GM19463 (cell line): ENCODE data around the gene TSPAN9.

ENCODE experiments used
- ATAC-seq: cut with Tn5 transposase; IDR thresholded peaks from one replicate; pipeline ENCODE4 v1.9.1; 2021; ENCODE audit warnings: mild to moderate bottlenecking, moderate library complexity; ENCODE audit not compliant: unreplicated experiment

The TSPAN9 gene

DNA sequence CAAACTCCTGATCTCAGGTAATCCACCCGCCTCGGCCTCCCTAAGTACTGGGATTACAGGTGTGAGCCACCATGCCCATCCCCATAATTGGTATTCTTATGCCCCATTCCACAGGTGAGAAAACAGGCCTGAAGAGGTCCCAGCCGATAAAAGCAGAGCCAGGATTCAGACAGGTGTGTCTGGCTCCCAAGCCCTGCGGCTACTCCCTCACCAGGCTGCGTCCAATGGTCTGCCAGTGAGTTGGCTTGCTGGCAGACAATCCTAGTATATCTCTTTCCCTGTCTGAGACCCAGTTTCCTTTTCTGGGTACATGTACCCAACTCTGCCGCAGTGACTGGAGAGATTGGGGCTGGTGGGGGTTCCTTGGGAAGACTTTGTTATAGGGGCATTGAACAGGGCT lies 1.9 kb upstream of the TSPAN9 start:
- no peak for ATAC-seq

DNA sequence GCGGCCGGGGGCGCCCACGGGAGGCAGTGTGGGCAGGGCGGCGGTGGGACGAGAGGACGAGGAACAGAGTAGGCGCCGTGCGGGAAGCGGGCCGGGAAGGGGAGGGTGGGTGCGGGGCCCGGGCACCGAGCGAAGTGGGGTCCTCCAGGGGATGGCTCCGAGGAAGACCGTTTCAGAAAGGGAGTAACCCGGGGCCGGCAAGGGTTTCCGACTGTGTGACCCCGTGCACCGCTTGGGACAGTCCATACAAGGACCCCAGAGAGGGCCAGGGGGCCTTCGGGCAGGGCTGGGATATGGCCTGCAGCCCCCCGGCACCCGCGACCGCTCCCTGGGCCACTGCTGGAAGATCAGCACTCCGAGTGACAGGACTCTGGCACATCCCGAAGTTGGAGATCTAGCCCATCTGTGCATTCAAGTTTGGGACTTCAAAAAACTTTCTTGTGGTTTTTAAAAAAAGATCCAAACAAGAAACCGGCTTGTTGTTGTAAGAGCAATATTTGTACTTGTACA lies 448 bp downstream of the TSPAN9 start:
- ATAC-seq, result no peak

DNA sequence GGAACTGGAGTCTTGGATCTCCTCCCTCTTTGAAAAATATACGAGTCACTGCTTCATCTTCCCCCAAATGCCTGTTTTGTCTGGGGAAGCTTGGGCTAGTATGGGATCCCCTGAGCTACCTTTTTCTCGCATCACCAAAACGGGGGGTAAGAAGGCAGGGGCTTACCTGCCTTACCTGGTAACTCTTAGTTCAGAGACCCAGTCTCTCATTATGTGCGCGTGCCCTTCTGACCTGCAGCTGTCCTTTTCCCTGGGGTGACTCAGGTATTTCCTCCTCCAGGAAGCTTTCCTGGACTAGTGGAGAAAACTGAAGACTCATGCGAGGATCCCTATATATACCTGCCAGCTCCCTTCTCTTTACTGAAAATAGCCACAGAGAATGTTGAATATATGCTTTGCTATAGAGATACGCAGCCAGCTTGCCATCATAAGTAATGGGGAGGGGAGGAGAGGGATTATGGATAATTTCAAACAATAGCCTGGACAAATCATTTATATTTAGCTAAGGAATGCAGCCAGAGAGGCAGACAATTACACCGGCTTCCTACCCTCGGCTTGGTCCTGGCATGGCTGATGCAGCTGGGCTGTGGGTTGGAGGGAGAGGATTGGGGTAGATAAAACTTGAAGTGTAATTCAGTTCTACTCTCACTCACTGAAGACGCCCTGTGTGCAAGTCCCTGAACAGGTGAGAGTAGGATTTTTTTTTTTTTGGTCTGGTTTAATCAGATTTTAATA lies 1.1 kb downstream of the TSPAN9 start:
- ATAC-seq, result no peak

DNA sequence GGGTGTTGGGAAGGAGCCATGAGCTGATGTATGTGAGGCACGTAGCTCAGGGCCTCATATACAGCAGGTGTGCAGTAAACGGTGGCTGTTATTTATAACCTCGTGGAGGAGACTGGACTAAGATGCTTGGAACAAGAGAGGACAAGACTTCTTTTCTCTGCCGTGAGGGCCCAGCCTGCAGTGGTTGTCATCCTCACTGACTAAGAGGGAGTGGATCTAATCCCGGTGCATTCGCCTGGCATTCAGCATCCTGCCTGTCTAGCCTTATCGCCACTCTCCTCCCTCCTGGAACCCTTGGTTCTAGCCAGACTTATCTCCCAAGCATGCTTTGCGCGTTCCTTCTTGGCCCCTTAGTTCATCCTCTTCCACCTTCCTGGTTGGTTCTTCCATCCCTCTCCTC lies 3.9 kb downstream of the TSPAN9 start:
- no peak for ATAC-seq

DNA sequence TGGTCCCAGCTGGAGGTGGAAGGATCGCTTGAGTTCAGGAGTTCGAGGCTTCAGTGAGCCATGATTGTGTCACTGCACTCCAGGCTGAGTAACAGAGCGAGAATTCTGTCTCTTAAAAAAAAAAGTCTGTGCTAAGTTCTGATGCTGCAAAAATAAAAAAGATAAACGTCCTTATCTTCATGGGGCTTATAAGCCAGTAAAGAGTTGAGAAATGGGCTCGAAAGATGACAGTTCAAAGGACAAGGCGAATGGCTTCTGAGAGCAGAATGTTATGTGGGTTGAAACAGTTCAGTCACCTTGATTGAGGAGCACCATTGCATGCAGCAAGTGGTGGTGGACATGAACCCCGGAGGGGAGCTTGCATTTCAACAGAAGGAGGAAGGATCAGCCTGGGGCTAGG lies 4.7 kb downstream of the TSPAN9 start:
- ATAC-seq, result no peak

DNA sequence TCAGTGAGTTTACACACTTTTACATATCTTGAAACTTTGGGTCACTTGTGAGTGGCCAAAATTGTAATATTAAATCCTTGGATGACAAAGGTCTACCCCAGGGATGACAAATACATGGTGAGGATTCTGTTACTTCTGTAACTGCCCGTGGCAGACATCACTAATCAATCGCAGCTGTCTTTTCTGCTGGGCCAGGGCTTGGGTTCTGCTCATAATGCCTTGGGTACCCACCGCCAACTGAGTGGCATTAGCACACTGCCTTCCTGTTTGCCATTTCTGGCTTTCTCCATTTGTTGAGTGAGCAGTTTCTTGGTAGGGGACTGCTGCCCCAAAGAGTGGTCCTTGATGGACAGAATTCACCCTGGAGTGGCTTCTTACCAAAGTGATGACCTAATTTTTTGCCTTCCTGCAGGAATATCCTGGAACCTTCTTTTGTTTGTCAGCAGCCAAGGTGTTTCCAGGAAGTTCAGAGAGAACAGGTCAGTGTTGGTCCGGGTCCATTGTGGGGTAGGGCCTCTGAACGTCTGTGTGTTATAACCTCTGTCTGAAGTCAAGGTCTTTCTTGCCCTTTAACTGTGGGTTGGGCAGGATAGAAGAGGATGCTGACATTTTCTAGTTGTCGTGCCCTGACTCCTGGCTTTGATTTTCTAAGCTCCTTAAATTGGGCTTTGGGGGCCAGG lies 6.2 kb downstream of the TSPAN9 start:
- no peak for ATAC-seq

DNA sequence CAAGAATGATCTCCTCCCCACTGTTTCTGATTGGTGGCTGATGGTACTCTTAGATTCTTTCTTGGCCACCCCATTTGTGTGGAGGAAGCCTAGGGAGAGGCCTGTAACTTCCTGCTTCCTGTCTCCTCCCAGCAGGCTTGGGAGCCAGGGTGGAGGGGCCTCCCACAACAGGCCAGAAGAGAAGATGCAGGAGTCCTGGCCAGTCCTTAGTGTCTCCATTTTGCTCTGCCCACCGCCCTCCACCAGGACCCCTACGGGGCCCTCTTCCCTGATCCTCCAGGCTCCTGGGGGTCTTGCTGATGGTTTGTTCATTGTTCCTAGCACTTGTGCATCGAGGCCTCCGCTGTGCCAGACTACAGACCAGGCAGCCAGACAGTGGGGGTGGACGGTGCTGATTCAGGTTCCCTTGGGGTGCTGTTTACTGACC lies 6.8 kb downstream of the TSPAN9 start:
- no peak for ATAC-seq

DNA sequence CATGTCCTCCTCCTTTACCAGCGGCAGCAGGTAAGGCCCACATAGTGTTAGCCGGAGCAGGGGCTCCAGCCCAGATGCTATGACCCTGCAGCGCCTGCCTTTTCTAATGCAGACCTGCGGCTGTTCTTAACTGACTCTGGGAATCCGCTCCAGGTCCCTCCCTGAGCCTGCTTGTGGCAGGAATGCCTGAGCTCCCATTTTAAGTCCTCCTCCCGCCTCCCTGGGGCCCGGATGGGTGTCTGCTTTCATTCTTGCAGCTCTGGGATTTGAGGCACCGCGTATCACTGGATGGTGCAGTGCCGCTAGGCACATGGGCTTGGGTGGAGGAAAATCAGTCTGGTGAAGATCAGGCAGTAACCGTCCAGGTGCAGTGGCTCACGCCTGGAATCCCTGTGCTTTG lies 7.6 kb downstream of the TSPAN9 start:
- ATAC-seq, result no peak

DNA sequence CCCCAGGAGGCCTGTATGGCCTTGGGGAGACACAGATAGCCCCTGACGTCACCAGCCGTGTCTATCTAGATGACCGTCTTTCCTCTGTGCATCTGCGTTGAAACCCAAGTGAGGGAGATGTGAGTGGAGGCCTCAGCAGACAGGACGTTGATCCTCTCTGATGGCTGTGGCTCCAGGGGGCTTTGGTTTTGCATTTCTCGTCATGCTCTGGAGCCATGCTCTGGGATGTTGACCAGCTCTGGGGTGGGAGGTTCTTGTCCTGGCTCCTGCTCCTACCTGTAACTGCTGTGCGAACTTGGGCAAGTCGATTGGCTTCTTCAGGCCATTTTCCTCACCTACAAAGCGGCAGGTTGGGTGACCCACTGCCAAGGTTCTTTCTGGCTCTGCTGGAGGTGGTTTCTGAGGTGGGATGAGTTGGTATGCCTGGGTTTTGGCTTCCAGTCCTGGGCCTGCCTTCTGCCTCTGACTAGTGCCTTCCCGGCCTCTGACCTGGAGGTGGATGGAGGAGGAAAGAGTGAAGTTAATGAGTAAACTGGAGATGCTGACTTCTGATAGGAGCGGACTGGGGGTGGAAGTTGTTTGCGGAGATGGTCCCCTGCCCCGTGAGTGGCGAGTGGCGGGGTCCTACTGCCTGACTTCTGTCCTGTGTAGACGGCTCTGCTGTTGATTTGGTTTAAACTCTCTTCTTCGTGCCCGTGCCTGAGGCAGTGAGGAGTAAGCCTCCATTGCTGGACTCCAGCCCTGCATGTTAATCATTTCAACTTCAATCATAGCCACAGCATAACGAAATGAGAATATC lies 8.4 kb downstream of the TSPAN9 start:
- no peak for ATAC-seq

DNA sequence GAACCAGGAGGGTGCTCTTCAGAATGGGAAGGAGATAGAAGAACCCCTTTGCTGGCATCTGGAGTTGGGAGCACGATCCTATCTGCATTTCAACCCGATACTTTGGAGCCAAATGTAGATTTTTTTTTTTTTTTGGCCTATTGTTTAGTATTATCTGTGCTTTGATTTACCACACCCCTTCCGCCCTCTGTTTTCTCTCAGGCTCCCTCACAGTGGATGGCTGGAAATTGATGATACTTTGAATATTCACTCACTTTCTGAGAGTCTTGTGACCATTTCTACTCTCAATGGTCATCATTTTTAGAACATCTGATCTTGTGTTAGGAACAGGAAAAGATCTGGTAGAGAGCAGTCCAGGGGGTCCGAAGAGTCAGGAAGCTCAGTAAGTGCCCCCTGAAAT lies 9.0 kb downstream of the TSPAN9 start:
- ATAC-seq, result no peak

DNA sequence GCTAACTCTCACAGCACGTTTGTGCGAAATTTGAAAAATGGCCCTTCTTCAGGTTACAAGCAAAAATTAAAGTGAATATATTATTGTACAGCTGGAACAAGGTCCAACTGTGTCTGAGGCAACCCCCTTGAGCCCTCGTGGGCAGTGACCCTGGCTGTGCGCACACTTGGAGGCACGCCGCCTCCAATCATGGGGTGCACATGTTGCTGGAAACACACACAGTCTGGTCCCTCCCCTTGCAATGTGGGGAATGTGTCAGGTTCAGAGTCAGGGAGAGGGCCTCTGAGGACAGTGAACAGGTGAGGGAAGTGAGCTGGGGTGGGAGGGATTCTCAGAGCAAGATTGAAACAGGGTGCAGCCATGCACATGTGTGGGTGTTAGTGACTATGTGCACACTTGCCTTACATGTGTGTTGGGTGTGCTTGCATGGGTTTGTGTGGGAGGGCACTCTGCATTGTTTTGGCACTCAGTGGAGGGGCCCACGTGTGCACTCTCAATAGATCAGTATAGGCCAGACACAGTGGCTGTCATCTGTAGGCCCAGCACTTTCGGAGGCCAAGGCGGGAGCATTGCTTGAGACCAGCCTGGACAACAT lies 9.6 kb downstream of the TSPAN9 start:
- ATAC-seq, result no peak

DNA sequence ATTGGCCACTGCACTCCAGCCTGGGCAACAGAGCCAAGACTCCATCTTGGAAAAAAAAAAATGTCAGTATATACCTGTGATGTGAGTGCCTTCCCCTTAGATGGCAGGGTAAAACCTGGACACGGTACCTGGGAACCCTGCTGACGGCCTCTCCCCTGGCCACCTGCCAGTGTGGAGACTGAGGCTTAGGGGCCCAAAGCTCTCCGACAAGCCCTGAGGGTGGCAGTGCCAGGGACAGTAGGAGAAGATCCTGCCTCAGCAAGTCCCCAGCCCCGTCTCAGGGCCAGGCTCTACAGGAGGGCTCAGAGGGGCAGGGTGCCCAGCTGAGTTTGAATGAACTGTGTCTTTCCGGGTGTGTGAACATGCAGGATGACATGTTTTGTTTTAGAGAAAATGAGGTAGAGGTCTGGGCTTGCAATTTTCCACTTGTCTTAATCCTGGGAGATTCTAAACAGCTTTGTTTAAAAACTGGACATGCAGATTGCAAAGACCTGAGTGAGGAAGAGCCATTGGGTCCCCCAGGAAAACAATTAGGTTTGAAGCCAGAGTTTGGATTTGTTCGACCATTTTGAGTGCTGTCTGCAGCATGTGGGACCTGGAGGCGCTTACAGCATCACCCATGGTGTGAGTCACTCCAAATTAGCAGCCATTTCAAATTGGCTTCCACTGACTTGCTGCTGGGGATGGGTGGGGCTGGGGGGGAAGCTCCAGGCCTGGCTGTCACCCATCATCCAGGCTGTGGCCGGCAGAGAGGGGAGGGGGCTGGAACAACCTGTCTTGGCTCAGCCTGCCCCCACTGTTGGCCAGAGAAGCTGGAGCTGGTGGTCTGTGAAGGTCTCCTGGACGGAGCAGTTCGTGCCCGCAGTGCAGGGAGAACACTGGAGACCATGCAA lies 10.8 kb downstream of the TSPAN9 start:
- no peak for ATAC-seq

DNA sequence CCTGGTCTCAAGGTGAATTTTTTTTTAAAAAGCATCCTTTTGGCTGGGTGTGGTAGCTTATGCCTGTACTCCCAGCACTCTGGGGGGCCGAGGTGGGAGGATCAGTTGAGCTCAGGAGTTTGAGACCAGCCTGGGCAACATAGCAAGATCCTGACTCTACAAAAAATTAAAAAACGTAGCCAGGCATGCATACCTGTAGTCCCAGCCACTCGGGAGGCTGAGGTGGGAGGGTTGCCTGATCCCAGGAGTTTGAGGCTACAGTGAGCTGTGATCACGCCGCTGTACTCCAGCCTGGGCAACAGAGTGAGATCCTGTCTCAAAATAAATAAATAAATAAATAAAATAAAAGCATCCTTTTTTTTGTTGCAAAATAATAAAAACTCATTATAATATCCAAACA lies 12.4 kb downstream of the TSPAN9 start:
- no peak for ATAC-seq

DNA sequence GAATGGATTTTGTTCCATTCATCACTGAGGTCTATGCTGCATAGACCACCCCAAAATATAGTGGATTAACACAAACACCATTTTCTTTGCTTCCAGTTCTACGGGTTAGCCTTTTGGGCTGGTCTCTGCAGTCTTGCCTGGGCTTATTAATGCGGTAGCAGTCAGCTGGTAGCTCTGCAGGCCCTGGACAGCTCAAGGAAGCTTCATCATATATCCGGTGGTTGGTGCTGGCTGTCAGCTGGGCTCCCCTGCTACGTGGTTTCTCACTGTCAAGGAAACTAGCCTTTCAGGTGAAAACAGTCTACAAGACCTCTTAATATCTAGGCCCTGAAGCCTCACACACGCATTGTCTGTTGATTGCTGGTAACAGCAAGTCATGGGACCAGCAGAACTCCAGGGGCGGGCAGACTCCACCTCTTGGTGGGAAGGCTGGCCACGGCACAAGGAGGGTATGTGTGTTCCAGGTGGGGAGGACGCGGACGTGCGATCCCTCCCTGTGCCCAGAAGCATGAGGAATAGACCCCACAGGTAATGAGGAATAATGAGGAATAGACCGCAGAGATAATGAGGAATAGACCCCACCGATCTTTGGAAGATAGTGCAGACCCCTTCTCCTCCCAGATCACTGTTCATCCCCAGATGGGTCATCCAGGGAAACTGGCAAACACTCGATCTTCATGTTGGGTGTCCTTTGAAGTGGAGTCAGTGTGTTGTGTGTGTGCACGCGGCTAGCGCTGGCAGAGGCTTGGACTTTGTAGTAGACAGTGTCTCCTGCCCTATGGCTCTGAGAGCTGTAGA lies 13.3 kb downstream of the TSPAN9 start:
- ATAC-seq, result no peak

DNA sequence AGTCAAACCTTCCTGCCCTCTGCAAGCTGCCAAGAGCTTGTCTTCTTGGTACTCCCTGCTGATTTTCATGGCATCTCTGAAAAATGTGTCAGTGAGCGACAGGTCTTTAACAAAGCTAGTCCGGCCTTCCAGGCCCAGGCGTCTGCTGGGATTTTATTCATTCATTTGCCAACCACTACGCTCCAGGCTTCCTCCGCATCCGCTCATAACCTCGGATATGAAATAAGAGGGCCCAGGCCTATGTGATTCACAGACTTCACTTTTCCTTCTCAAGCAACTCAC lies 13.8 kb downstream of the TSPAN9 start:
- ATAC-seq, result no peak

DNA sequence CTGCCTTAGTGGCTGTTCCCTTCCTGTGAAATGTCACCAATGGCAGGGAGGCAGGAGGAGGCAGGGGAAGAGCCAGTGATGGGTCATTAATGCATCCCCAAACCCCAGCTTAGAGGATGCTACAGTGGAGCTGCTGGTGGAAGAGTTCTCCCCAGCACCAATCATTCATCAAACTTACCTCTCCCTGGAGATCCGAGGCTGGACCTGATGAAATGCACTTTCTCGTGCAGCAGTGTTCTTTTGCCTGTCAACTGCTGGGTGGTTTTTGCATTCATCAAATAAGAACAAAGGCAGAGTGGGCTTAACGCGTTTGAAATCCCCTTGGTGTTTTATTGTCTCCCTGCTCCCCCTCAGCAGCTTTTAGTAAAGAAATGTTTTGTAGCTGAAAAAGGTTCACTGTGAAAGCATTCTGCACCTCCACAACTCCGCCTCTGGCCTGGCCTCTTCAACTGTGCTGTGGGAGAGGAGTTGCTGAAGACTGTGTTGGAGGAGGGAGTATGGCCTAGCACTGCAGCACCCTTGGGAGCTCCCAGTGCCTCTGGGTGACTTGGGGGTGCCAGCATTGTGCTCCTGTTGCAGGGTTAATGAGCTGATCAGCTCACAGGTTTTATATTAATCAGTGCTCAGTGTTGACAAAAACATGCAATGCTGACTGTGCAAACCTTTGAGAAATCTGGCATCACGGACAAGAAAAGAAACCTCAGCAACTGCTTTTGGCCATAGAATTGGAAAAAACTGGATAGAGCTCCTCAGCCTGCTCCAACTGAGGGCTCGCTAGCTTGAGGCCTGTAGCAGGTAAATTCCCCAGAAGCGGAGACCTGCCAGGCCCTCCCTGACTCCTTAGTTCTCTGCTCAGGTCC lies 14.4 kb downstream of the TSPAN9 start:
- no peak for ATAC-seq

DNA sequence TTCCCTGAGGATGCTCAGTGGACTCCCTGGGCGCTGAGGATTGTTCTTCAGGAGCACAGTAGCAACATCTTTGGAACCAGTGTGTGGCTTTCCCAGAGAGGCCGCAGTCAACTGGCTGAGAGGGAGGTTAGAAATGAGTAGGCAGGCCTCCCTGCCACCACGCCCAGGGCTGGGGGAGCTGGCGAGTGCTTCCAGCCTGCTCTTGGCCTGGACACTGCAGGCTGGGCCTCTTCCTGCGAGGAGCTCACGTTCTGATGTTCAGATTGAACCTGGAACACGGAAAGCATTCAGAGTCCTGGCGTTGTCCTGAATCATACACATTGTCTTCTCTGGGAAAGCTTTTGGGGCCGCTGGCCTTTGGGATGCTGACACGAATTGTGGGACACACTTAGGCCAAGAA lies 15.6 kb downstream of the TSPAN9 start:
- no peak for ATAC-seq

DNA sequence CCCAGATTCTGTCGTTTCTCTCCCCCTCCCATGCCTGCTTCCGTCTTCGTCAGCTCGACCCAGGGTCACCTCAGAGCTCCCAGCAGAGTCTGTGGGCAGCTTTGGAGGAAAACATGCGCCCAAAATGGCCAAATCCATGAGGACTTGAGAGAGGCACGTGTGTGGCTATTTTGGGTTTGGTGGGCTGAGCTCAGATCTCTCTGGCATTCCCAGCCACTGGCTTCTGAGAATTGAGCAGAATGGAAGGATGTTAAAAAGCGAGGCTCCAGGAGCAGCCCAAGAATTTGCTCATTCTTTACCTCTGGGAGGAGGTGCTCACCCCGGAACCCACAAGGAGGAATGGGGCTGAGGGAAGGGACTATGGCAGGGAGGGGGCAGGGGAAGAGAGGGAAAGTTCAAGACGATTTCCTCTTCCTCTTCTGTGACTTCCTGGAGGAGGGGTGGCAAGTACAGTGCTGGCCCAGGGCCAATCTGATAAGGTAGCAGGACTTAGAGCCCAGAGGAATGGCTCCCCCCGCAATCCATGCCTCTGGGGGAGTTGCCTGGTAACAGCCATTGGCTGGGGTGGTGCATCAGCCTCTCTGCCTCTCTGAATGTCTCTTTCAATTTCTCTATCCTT lies 20.1 kb downstream of the TSPAN9 start:
- ATAC-seq, result no peak
